ENCODE measurements around the gene METAP1D. TPM values are rescaled to one million over a fixed set of nuclear protein-coding genes. Genes with fewer than 3 reads are reported as not detected.
A peak's percentile ranks its signal among the peaks of the same experiment; 100 is the strongest.
"Not testable (repeated sequence)": the region's sequence is repeated elsewhere in the genome, so short reads cannot be mapped to it uniquely, and the experiment has no call there.

Gene METAP1D
- total RNA-seq, 1 donor from 2014 or later = 10.4 TPM

GRCh38 chr2:171995586-171995985, 4.2 kb upstream of the METAP1D start:
- Mint-ChIP-seq H3K36me3 (no peaks in the 10 kb centered on the region), H3K4me1 (ENCODE audit: unreplicated experiment) (peaks cover 14% of the 10 kb centered on the region), H3K9me3 (no peaks in the 10 kb centered on the region), H3K27ac (no peak overlapping the region), H3K27me3 (peaks cover 38% of the 10 kb centered on the region), H3K4me3 (no peak overlapping the region)
- TF ChIP-seq, protein P1, sequence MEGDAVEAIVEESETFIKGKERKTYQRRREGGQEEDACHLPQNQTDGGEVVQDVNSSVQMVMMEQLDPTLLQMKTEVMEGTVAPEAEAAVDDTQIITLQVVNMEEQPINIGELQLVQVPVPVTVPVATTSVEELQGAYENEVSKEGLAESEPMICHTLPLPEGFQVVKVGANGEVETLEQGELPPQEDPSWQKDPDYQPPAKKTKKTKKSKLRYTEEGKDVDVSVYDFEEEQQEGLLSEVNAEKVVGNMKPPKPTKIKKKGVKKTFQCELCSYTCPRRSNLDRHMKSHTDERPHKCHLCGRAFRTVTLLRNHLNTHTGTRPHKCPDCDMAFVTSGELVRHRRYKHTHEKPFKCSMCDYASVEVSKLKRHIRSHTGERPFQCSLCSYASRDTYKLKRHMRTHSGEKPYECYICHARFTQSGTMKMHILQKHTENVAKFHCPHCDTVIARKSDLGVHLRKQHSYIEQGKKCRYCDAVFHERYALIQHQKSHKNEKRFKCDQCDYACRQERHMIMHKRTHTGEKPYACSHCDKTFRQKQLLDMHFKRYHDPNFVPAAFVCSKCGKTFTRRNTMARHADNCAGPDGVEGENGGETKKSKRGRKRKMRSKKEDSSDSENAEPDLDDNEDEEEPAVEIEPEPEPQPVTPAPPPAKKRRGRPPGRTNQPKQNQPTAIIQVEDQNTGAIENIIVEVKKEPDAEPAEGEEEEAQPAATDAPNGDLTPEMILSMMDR (conservative IDR thresholded peaks at IDR 0.05) = no peak
- no peak for DNase-seq (ENCODE audit: extremely low spot score, unreplicated experiment)

DNA sequence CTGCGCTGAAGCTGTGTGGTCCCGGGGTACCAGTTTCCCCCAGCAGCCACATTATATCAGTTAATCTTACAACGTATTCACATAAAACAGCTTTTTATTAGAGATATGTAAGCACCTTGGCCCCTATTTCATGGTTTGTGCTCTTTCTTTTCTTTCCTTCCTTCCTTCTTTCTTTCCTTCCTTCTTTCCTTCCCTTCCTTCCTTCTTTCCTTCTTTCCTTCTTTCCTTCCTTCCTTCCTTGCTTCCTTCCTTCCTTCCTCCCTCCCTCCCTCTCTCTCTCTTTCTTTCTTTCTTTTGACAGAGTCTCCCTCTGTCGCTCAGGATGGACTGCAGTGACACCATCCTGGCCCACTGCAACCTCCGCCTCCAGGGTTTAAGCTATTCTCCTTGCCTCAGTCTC, 3.7 kb upstream of the METAP1D start:
- Mint-ChIP-seq H3K27me3 (peaks cover 38% of the 10 kb centered on the region), H3K9me3 (no peaks in the 10 kb centered on the region), H3K27ac (no peak overlapping the region), H3K4me1 (ENCODE audit: unreplicated experiment) (peaks cover 18% of the 10 kb centered on the region), H3K4me3 (no peak overlapping the region), H3K36me3 (no peaks in the 10 kb centered on the region)
- DNase-seq (ENCODE audit: extremely low spot score, unreplicated experiment) = no peak
- TF ChIP-seq, protein P1 (conservative IDR thresholded peaks at IDR 0.05) = no peak

GRCh38 chr2:171997031-171997430, 2.7 kb upstream of the METAP1D start:
- DNase-seq (ENCODE audit: extremely low spot score, unreplicated experiment); H3K27ac Mint-ChIP-seq; H3K9me3 Mint-ChIP-seq; H3K4me3 Mint-ChIP-seq; H3K36me3 Mint-ChIP-seq: not testable (repeated sequence)
- H3K27me3 Mint-ChIP-seq = peaks cover 38% of the 10 kb centered on the region
- H3K4me1 Mint-ChIP-seq (ENCODE audit: unreplicated experiment) = peaks cover 19% of the 10 kb centered on the region

GRCh38 chr2:171999161-171999560, 592 bp upstream of the METAP1D start:
- no peak for DNase-seq (ENCODE audit: extremely low spot score, unreplicated experiment)
- Mint-ChIP-seq H3K9me3 (no peaks in the 10 kb centered on the region), H3K4me3 (peak overlapping the region; percentile 90), H3K27me3 (peaks cover 34% of the 10 kb centered on the region), H3K36me3 (no peaks in the 10 kb centered on the region), H3K27ac (peak overlapping the region; percentile 68), H3K4me1 (ENCODE audit: unreplicated experiment) (peaks cover 19% of the 10 kb centered on the region)
- TF ChIP-seq, protein P1 (conservative IDR thresholded peaks at IDR 0.05) = no peak

DNA sequence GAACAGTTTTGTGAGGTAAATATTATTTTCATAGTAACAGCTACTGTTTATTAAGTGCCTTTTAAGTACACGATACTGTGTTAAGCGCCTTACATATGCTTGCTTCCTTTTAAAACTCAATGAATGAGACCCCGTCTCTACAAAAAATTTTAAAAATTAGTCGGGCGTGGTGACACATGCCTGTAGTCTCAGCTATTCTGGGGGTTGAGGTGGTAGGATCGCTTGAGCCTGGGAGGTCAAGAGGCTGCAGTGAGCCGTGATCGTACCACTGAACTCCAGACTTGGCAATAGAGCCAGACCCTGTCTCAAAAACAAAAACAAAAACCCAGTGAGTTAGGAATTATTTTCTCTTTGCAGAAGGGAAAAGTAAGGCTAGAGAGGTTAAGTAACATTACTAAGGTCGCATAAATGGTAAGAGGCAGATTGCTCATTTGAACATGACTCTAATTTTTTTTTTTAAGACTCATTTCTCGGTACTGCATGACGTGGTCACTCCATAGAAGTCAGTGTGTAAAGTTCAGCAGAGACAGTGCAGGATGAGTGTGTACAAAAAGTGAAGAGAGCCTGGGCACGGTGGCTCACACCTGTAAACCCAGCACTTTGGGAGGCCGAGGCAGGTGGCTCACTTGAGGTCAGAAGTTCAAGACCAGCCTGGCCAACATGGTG, 1.1 kb downstream of the METAP1D start:
- no peak for DNase-seq (ENCODE audit: extremely low spot score, unreplicated experiment)
- Mint-ChIP-seq H3K36me3 (no peaks in the 10 kb centered on the region), H3K4me1 (ENCODE audit: unreplicated experiment) (peaks cover 19% of the 10 kb centered on the region), H3K27ac (no peak overlapping the region), H3K9me3 (no peaks in the 10 kb centered on the region), H3K4me3 (peak overlapping the region; percentile 96), H3K27me3 (peaks cover 22% of the 10 kb centered on the region)
- TF ChIP-seq, protein P1 (conservative IDR thresholded peaks at IDR 0.05) = no peak

DNA sequence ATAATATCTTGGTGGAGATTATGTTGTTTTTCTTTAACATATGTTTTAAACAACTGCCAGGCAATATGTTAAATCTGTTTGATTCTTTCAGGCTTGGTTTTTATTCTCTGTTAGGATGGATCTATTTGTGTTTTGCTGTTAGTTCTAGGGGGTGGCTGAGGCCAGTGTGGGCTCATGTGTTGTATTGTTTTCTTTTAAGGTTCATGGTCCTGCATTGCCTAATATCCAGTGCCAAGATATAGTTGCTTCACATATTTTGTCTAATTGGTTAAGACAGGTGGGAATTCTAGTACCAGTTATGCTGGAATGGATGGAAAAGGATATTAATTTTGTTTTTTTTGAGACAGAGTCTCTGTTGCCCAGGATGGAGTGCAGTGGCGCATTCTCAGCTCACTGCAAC, 7.6 kb downstream of the METAP1D start:
- H3K4me3 Mint-ChIP-seq = no peak overlapping the region
- no peak overlapping the region for H3K27ac Mint-ChIP-seq
- no peaks in the 10 kb centered on the region for H3K27me3 Mint-ChIP-seq
- peaks cover 8% of the 10 kb centered on the region for H3K36me3 Mint-ChIP-seq
- peaks cover 4% of the 10 kb centered on the region for H3K4me1 Mint-ChIP-seq (ENCODE audit: unreplicated experiment)
- TF ChIP-seq, protein P1 (conservative IDR thresholded peaks at IDR 0.05) = no peak
- no peaks in the 10 kb centered on the region for H3K9me3 Mint-ChIP-seq
- no peak for DNase-seq (ENCODE audit: extremely low spot score, unreplicated experiment)
